Measurements from ENCODE around the gene DCAF8.

The DCAF8 gene

GRCh38 chr1:160261893-160262794 is at the start of gene DCAF8:
DCAF8 (minus strand) TSS chr1:160262549; CDS start chr1:160244008, 18,541 bp downstream.
- TF ChIP-seq, protein P1, sequence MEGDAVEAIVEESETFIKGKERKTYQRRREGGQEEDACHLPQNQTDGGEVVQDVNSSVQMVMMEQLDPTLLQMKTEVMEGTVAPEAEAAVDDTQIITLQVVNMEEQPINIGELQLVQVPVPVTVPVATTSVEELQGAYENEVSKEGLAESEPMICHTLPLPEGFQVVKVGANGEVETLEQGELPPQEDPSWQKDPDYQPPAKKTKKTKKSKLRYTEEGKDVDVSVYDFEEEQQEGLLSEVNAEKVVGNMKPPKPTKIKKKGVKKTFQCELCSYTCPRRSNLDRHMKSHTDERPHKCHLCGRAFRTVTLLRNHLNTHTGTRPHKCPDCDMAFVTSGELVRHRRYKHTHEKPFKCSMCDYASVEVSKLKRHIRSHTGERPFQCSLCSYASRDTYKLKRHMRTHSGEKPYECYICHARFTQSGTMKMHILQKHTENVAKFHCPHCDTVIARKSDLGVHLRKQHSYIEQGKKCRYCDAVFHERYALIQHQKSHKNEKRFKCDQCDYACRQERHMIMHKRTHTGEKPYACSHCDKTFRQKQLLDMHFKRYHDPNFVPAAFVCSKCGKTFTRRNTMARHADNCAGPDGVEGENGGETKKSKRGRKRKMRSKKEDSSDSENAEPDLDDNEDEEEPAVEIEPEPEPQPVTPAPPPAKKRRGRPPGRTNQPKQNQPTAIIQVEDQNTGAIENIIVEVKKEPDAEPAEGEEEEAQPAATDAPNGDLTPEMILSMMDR (IDR thresholded peaks at IDR 0.05; ENCODE audit: extremely low read depth, missing control alignments), result no peak
- peak; percentile 92 for DNase-seq (ENCODE audit: low spot score)

- no peak for DNase-seq (ENCODE audit: low spot score)
- TF ChIP-seq, protein P1 (IDR thresholded peaks at IDR 0.05; ENCODE audit: extremely low read depth, missing control alignments), result no peak
Observed at GRCh38 chr1:160309571-160309970, 47.2 kb upstream of the DCAF8 start.

GRCh38 chr1:160309185-160309557 is 46.8 kb upstream of the DCAF8 start:
- TF ChIP-seq, protein P1 (IDR thresholded peaks at IDR 0.05; ENCODE audit: extremely low read depth, missing control alignments), result no peak
- no peak for DNase-seq (ENCODE audit: low spot score)

DNA sequence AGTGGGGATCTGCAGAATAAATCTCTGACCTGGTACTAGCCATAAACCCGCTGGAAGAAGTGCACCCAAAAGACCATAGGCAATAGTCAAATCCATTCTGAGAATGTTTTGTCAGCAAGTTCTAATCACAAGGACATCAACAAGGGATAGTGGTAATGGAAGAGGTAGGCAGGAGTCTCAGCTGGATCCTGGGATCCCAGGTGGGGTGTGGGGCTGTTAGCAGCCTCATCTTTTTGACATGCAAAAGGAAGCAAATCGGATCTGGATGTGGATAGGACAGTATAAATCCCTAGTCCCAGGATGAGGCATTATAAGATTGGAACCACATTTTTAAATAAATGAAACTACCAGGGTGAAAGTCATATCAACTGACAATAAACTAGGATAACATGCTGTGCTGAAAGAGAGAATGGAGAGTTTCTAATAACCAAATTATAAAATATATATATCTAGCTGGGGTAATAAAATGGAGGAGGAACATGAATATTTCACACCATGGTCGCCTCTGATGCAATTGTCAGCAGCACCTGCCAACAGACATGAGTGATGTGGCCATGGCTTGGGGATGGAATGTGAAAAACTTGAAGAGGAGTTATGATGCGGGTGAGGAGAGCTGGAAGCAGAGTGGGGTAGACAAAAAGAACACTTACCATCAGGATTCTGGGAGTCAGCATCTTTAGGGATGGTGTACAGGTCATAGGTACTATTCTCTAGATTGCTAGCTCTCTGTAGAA is 46.3 kb upstream of the DCAF8 start:
- TF ChIP-seq, protein P1 (IDR thresholded peaks at IDR 0.05; ENCODE audit: extremely low read depth, missing control alignments), result no peak
- no peak for DNase-seq (ENCODE audit: low spot score)

DNA sequence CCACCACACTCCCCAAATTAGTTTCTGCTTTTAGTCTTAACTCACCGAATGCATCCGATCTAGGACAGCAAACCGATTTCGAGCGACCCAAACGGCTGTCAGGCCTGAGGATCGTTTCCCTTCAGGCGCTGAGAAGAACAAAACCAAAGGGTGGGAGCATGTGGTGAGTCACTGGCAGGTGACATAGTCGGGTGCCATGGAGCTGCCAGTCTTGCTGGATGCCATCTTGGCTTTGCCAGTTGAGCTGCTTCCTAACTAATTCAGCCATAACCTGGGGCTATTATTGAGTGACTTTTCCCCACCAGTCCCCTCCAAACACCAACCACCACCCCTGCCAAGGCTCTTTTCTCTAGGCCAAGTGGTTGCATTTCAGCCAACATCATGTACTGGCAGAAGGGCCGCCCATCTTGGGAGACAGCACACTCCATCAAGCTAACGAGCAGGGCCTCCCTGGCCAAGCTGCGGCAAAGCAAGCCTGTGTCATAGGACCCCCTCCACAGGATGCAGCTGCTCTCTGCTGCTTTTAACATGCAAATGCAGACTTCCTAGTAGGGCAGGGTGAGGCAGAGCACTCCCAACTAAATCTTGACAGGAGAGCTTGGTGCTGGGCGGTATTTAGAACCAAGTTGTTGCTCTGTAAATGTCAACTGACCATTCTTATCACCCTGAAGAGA is 44.9 kb upstream of the DCAF8 start:
- TF ChIP-seq, protein P1 (IDR thresholded peaks at IDR 0.05; ENCODE audit: extremely low read depth, missing control alignments), result no peak
- DNase-seq (ENCODE audit: low spot score), result no peak

DNA sequence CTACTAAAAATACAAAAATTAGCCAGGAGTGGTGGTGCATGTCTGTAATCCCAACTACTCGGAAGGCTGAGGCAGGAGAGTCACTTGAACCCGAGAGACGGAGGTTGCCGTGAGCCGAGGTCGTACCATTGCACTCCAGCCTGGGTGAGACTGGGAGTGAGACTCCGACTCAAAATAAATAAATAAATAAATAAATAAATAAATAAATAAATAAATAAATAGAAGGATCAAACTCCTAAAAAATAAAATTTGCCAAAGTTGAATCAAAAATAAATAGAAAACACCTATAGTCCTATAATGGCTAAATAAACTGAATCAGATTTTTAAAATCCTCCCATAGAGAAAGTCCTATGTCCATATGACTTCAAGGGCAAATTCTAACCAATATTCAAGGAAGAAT is 37.8 kb upstream of the DCAF8 start:
- no peak for DNase-seq (ENCODE audit: low spot score)
- TF ChIP-seq, protein P1 (IDR thresholded peaks at IDR 0.05; ENCODE audit: extremely low read depth, missing control alignments), result no peak
